CD4-positive, alpha-beta T cell (primary cell): ENCODE data around the gene CCDC116. TPM values are rescaled to one million over a fixed set of nuclear protein-coding genes. Genes with fewer than 3 reads are reported as not detected.
A peak's percentile ranks its signal among the peaks of the same experiment; 100 is the strongest.

ENCODE experiments used
- ATAC-seq: fragments of 200-7000 bp; cut with Tn5 transposase; one replicate; pipeline ENCODE4 v1.10.0; 2022; ENCODE audit warnings: mild to moderate bottlenecking; ENCODE audit not compliant: poor library complexity
- CTCF ChIA-PET: fragments of 350-600 bp; sonication (Branson Sonifier 250); formaldehyde crosslinking; loops from one replicate; lab custom pipeline; 2021; ENCODE audit warnings: antibody characterized with exemption, inconsistent platforms; lab: Charles Lee
- POLR2A ChIA-PET: fragments of 350-600 bp; sonication (Branson Sonifier 250); formaldehyde crosslinking; loops from one replicate; lab custom pipeline; 2021; ENCODE audit warnings: antibody characterized with exemption, inconsistent platforms; lab: Charles Lee
- DNase-seq, 14 experiments: peaks; one replicate each; pipeline ENCODE4 v3.0.0-alpha.2; 2013 to 2020; ENCODE audit warnings: mixed read lengths in 2 of 14
- H3K27ac ChIP-seq, 2 donors: one replicate each; pipeline versions ENCODE4 v1.5.1 to v1.7.0; 2013; ENCODE audit warnings: low read length in 2 of 2, low read depth in 1 of 2, mild to moderate bottlenecking in 1 of 2
- H3K27me3 ChIP-seq, 2 experiments: 1 replicate in 1 of 2; 2 replicates in 1 of 2; pipeline versions ENCODE4 v1.6.1 to v1.7.0; 2013; ENCODE audit warnings: low read length in 2 of 2, control low read depth in 1 of 2, mild to moderate bottlenecking in 1 of 2, moderate library complexity in 1 of 2; ENCODE audit not compliant: insufficient read depth in 2 of 2, control insufficient read depth in 1 of 2
- H3K36me3 ChIP-seq: one replicate; pipeline ENCODE4 v1.6.1; 2013; ENCODE audit warnings: low read length, control low read depth; ENCODE audit not compliant: insufficient read depth
- H3K4me1 ChIP-seq: one replicate; pipeline ENCODE4 v1.6.1; 2013; ENCODE audit warnings: low read length, control low read depth; ENCODE audit not compliant: insufficient read depth
- H3K4me3 ChIP-seq: one replicate; pipeline ENCODE4 v1.5.1; 2013; ENCODE audit warnings: mild to moderate bottlenecking, low read length, moderate library complexity
- H3K9me3 ChIP-seq, 2 experiments: 1 replicate in 1 of 2; 2 replicates in 1 of 2; pipeline versions ENCODE4 v1.6.1 to v1.7.0; 2013; ENCODE audit warnings: low read length in 2 of 2, mild to moderate bottlenecking in 2 of 2, control low read depth in 1 of 2, moderate library complexity in 1 of 2; ENCODE audit not compliant: control insufficient read depth in 1 of 2, insufficient read depth in 1 of 2
- H3K27ac Mint-ChIP-seq: one replicate; pipeline ENCODE4 v1.8.0; 2020; ENCODE audit warnings: mixed read lengths
- H3K27me3 Mint-ChIP-seq: one replicate; pipeline ENCODE4 v1.8.0; 2021; ENCODE audit warnings: mixed read lengths
- H3K36me3 Mint-ChIP-seq: one replicate; pipeline ENCODE4 v1.8.0; 2021; ENCODE audit warnings: low read depth, mixed read lengths
- H3K4me1 Mint-ChIP-seq: one replicate; pipeline ENCODE4 v1.8.0; 2021; ENCODE audit warnings: low read depth, mixed read lengths
- H3K4me3 Mint-ChIP-seq: one replicate; pipeline ENCODE4 v1.8.0; 2020; ENCODE audit warnings: mild to moderate bottlenecking, mixed read lengths
- H3K9me3 Mint-ChIP-seq: one replicate; pipeline ENCODE4 v1.8.0; 2020; ENCODE audit warnings: mixed read lengths
- intact Hi-C, 2 experiments: fragments of 100-400 bp; cut with DNase I in 1 of 2; cut with micrococcal nuclease in 1 of 2; formaldehyde crosslinking; loops; one replicate each; pipeline versions ENCODE4 v1.15.1 to v1.9.0; 2023 to 2025; cut with DNase I, micrococcal nuclease
- total RNA-seq, 174 experiments: library from RNA in 2 of 174; stranded (reverse) in 2 of 174; gene quantifications; one replicate each; pipeline ENCODE4 v1.2.3 and lab custom pipeline; 2021 to 2026
- TF ChIP-seq, protein P1 (sequence below): fragments of 200-600 bp; IDR thresholded peaks from one replicate; pipeline ENCODE4 v1.8.0; 2022; ENCODE audit warnings: antibody characterized with exemption, mild to moderate bottlenecking

Gene CCDC116
- total RNA-seq, 2 experiments from 2014 or later, result 0.14 to 0.20 TPM

- peaks cover 24% of the 10 kb centered on the region for H3K4me1 Mint-ChIP-seq
- no peak for DNase-seq
- TF ChIP-seq, protein P1, sequence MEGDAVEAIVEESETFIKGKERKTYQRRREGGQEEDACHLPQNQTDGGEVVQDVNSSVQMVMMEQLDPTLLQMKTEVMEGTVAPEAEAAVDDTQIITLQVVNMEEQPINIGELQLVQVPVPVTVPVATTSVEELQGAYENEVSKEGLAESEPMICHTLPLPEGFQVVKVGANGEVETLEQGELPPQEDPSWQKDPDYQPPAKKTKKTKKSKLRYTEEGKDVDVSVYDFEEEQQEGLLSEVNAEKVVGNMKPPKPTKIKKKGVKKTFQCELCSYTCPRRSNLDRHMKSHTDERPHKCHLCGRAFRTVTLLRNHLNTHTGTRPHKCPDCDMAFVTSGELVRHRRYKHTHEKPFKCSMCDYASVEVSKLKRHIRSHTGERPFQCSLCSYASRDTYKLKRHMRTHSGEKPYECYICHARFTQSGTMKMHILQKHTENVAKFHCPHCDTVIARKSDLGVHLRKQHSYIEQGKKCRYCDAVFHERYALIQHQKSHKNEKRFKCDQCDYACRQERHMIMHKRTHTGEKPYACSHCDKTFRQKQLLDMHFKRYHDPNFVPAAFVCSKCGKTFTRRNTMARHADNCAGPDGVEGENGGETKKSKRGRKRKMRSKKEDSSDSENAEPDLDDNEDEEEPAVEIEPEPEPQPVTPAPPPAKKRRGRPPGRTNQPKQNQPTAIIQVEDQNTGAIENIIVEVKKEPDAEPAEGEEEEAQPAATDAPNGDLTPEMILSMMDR, result no peak
- no peaks in the 10 kb centered on the region for H3K27me3 Mint-ChIP-seq
- intact Hi-C loops, result no loop called here
- H3K9me3 Mint-ChIP-seq, result no peaks in the 10 kb centered on the region
- Histone ChIP-seq H3K9me3 (no peaks in the 10 kb centered on the region), H3K4me3 (no peak overlapping the region), H3K27me3 (no peaks in the 10 kb centered on the region), H3K36me3 (peaks cover 66% of the 10 kb centered on the region), H3K4me1 (peaks cover 37% of the 10 kb centered on the region), H3K27ac (no peak overlapping the region)
- no peak for ATAC-seq
- ChIA-PET CTCF (no interaction called here), POLR2A (interaction anchor here (1.0 to 1.5 kb wide), 2 partner anchors 12 to 20 kb away, joined by 3 to 7 read pairs; partner anchors contain the start of gene SDF2L1)
- H3K4me3 Mint-ChIP-seq, result no peak overlapping the region
- H3K36me3 Mint-ChIP-seq, result peaks cover 39% of the 10 kb centered on the region
- peak overlapping the region; percentile 68 for H3K27ac Mint-ChIP-seq
Observed at GRCh38 chr22:21622011-21622918, 10.3 kb upstream of the CCDC116 start.

GRCh38 chr22:21622919-21623647, 9.5 kb upstream of the CCDC116 start:
- Mint-ChIP-seq H3K9me3 (no peaks in the 10 kb centered on the region), H3K27me3 (no peaks in the 10 kb centered on the region), H3K36me3 (peaks cover 47% of the 10 kb centered on the region), H3K27ac (peak overlapping the region; percentile 68), H3K4me3 (no peak overlapping the region), H3K4me1 (peaks cover 32% of the 10 kb centered on the region)
- no peak for ATAC-seq
- H3K27ac ChIP-seq, result no peak overlapping the region
- POLR2A ChIA-PET, result interaction anchor here (1.0 to 1.5 kb wide), 2 partner anchors 13 to 19 kb away, joined by 3 to 7 read pairs; partner anchors contain the start of gene SDF2L1
- H3K36me3 ChIP-seq, result peaks cover 68% of the 10 kb centered on the region
- no peaks in the 10 kb centered on the region for H3K27me3 ChIP-seq
- no peaks in the 10 kb centered on the region for H3K9me3 ChIP-seq
- DNase-seq, result no peak
- TF ChIP-seq, protein P1, result no peak
- H3K4me1 ChIP-seq, result peaks cover 46% of the 10 kb centered on the region
- CTCF ChIA-PET, result interaction anchor here (1.4 to 1.7 kb wide), 2 partner anchors 19 to 24 kb away, joined by 5 read pairs; partner anchors contain the start of gene SDF2L1
- intact Hi-C loops, result no loop called here
- H3K4me3 ChIP-seq, result no peak overlapping the region

GRCh38 chr22:21623648-21623970, 9.0 kb upstream of the CCDC116 start:
- Mint-ChIP-seq H3K36me3 (peaks cover 50% of the 10 kb centered on the region), H3K27me3 (no peaks in the 10 kb centered on the region), H3K4me3 (no peak overlapping the region), H3K9me3 (no peaks in the 10 kb centered on the region), H3K4me1 (peaks cover 36% of the 10 kb centered on the region), H3K27ac (no peak overlapping the region)
- DNase-seq, result no peak
- Histone ChIP-seq H3K27me3 (no peaks in the 10 kb centered on the region), H3K4me3 (no peak overlapping the region), H3K4me1 (peaks cover 51% of the 10 kb centered on the region), H3K9me3 (no peaks in the 10 kb centered on the region), H3K36me3 (peaks cover 71% of the 10 kb centered on the region), H3K27ac (no peak overlapping the region)
- no peak for ATAC-seq
- POLR2A ChIA-PET, result no interaction called here
- TF ChIP-seq, protein P1, result no peak
- intact Hi-C loops, result no loop called here
- CTCF ChIA-PET, result interaction anchor here (1.0 to 1.7 kb wide), 3 partner anchors 19 to 23 kb away, joined by 3 to 5 read pairs (median 5); partner anchors contain the start of gene SDF2L1
